Measurements from ENCODE around the gene UGT3A2.

- TF ChIP-seq CTCF (conservative IDR thresholded peaks at IDR 0.05) (no peak), EZH2 (IDR thresholded peaks at IDR 0.05; ENCODE audit: low read depth) (no peak)
These were observed 75.6 kb downstream of the UGT3A2 start, which contains the start of gene UGT3A1 for GRCh38 chr5:35990941-35991611.
